NCI-H1092 (cell line): ENCODE measurements around the gene CYP26C1.

Source experiments
- DNase-seq: peaks from one replicate; lab custom pipeline; 2025; lab: John Stamatoyannopoulos, UW

Gene CYP26C1

GRCh38 chr10:93115661-93116383 lies 55.2 kb downstream of the CYP26C1 start:
- no peak for DNase-seq
